PC-9 (cell line): ENCODE measurements around the gene SLC29A4.
"Not testable (repeated sequence)": the region's sequence is repeated elsewhere in the genome, so short reads cannot be mapped to it uniquely, and the experiment has no call there.

Source experiments
- CTCF ChIP-seq: fragments of 200-600 bp; sonication (generic); conservative IDR thresholded peaks from 2 replicates; pipeline ENCODE4 v1.6.1; 2017; ENCODE audit warnings: mixed run types, antibody characterized with exemption, mild to moderate bottlenecking, moderate library complexity
- EZH2 ChIP-seq: fragments of 200-600 bp; sonication (generic); IDR thresholded peaks from 2 replicates; pipeline ENCODE4 v1.8.0; 2017; ENCODE audit warnings: antibody characterized with exemption, low read depth

DNA sequence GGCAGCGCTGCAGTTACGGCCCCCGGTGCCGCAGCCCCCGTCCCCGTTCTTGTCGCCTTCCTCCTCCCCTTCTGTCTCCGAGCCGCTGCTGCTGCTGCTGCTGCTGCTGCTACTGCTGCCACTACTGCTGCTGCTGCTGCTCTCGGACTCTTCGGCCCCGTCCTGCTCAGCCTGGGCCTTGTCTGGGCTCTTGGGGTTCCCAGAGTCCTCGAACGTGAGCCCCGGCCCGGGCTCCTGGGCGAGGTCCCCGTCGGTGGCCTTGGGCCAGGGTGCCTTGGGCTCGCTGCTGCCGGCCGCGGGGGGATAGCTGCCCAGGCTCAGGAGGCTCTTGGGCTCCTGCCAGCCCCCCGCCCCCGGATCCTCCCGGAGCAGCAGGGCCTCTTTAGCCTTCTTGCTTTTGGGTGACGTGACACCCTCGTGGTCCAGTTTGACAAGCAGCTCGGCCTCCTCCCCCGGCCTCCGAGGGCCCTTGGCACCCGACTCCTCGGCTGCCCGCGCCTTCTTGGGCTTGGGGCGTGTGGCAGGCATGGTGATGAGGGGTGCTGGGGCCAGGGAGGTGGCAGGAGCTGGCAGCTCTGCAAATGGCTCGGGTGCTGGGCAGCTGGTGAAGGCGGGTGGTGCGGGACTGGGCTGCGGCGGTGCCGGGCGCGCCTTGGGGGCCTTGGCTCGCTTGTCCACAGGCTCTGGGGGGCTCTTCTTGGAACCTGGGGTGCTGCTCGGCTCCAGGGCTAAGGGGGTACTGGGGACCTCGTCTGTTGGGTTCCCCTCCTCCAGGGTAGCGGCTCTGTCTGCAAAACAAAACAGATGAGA lies 30.5 kb downstream of the SLC29A4 start:
- not testable (repeated sequence) for TF ChIP-seq CTCF, EZH2
